ENCODE results near the gene UBR1. TPM values are rescaled to one million over a fixed set of nuclear protein-coding genes. Genes with fewer than 3 reads are reported as not detected.
"Not testable (repeated sequence)": the region's sequence is repeated elsewhere in the genome, so short reads cannot be mapped to it uniquely, and the experiment has no call there.

UBR1 gene
- total RNA-seq, 1 experiment from 2014 or later = 22.2 TPM

- no peak overlapping the region for H3K4ac ChIP-seq (ENCODE audit: low read depth, low read length)
- no peak overlapping the region for H2BK120ac ChIP-seq (ENCODE audit: low read depth, low read length, poor library complexity, severe bottlenecking)
- H2BK20ac ChIP-seq (ENCODE audit: low read depth, low read length, poor library complexity, severe bottlenecking) = no peak overlapping the region
- no peak overlapping the region for H3K9ac ChIP-seq (ENCODE audit: extremely low read depth, insufficient read length, low read length)
- no peak overlapping the region for H3K23ac ChIP-seq (ENCODE audit: insufficient read length, low read depth, low read length)
- DNase-seq = no peak
- H3K27ac ChIP-seq (ENCODE audit: insufficient read length, low read depth, low read length) = no peak overlapping the region
- H3K56ac ChIP-seq (ENCODE audit: insufficient read length, low read depth, low read length) = no peak overlapping the region
- Mint-ChIP-seq H3K27me3 (ENCODE audit: low read depth) (no peaks in the 10 kb centered on the region), H3K4me3 (no peak overlapping the region), H3K4me1 (no peaks in the 10 kb centered on the region), H3K9me3 (no peaks in the 10 kb centered on the region), H3K27ac (no peak overlapping the region), H3K36me3 (ENCODE audit: insufficient read depth in 1 of 3, low read depth in 3 of 3) (peaks cover 8 to 52% (median 35%) of the 10 kb centered on the region in 3 experiments)
- H3K14ac ChIP-seq (ENCODE audit: insufficient read depth, low read length) = no peak overlapping the region
- H2BK15ac ChIP-seq (ENCODE audit: low read depth, low read length) = no peak overlapping the region
- no peak for TF ChIP-seq CTCF (conservative IDR thresholded peaks at IDR 0.05)
- H4K5ac ChIP-seq (ENCODE audit: insufficient read length, low read depth, low read length) = no peak overlapping the region
- no peak overlapping the region for H2AK5ac ChIP-seq (ENCODE audit: insufficient read length, low read length)
- H4K91ac ChIP-seq (ENCODE audit: insufficient read length, low read depth, low read length) = no peak overlapping the region
- no peak overlapping the region for H3K4me2 ChIP-seq (ENCODE audit: insufficient read depth, insufficient read length, low read length)
- H3K27me3 ChIP-seq (ENCODE audit: insufficient read depth, low read length) = no peaks in the 10 kb centered on the region; the same call in 1 of the 2 replicates
- H3K79me2 ChIP-seq (ENCODE audit: insufficient read depth, low read length) = no peaks in the 10 kb centered on the region
- no peaks in the 10 kb centered on the region for H3K9me3 ChIP-seq (ENCODE audit: control insufficient read depth, low read depth, low read length)
- no peaks in the 10 kb centered on the region for H3K79me1 ChIP-seq (ENCODE audit: insufficient read depth, low read depth, low read length, poor library complexity, severe bottlenecking)
- H3K4me1 ChIP-seq (ENCODE audit: insufficient read depth, low read length) = no peaks in the 10 kb centered on the region
- no peak overlapping the region for H3T11ph ChIP-seq (ENCODE audit: low read length)
- H4K20me1 ChIP-seq (ENCODE audit: control insufficient read depth, insufficient read depth, insufficient read length) = no peaks in the 10 kb centered on the region
- no peaks in the 10 kb centered on the region for H3K23me2 ChIP-seq (ENCODE audit: insufficient read length, low read depth, low read length, poor library complexity, severe bottlenecking)
- no peak overlapping the region for H2BK5ac ChIP-seq (ENCODE audit: insufficient read length, low read length)
- H3K18ac ChIP-seq (ENCODE audit: insufficient read length, low read depth, low read length) = no peak overlapping the region
- no peak overlapping the region for H4K8ac ChIP-seq (replicated peaks; ENCODE audit: insufficient read length, low read depth, low read length)
- H2AFZ ChIP-seq (ENCODE audit: low read length) = no peak overlapping the region
- H2BK12ac ChIP-seq (ENCODE audit: insufficient read length, low read depth, low read length) = no peak overlapping the region
These were observed 80.7 kb downstream of the UBR1 start for GRCh38 chr15:43025150-43025549.

- not testable (repeated sequence) for H2BK5ac ChIP-seq (ENCODE audit: insufficient read length, low read length); H3K27ac Mint-ChIP-seq; H3K27me3 Mint-ChIP-seq (ENCODE audit: low read depth); H2BK12ac ChIP-seq (ENCODE audit: insufficient read length, low read depth, low read length); H3K27me3 ChIP-seq (ENCODE audit: insufficient read depth, low read length); H3K18ac ChIP-seq (ENCODE audit: insufficient read length, low read depth, low read length); H3K79me1 ChIP-seq (ENCODE audit: insufficient read depth, low read depth, low read length, poor library complexity, severe bottlenecking); H4K5ac ChIP-seq (ENCODE audit: insufficient read length, low read depth, low read length); H3K4me3 Mint-ChIP-seq; H3K9me3 ChIP-seq (ENCODE audit: control insufficient read depth, low read depth, low read length); H3K4me1 ChIP-seq (ENCODE audit: insufficient read depth, low read length); H3K56ac ChIP-seq (ENCODE audit: insufficient read length, low read depth, low read length); H2BK15ac ChIP-seq (ENCODE audit: low read depth, low read length); H3K23ac ChIP-seq (ENCODE audit: insufficient read length, low read depth, low read length); H2AK5ac ChIP-seq (ENCODE audit: insufficient read length, low read length); H2BK20ac ChIP-seq (ENCODE audit: low read depth, low read length, poor library complexity, severe bottlenecking); H4K20me1 ChIP-seq (ENCODE audit: control insufficient read depth, insufficient read depth, insufficient read length); H3K4me2 ChIP-seq (ENCODE audit: insufficient read depth, insufficient read length, low read length); H3K4me1 Mint-ChIP-seq; H2AFZ ChIP-seq (ENCODE audit: low read length); H3K4ac ChIP-seq (ENCODE audit: low read depth, low read length); H3K79me2 ChIP-seq (ENCODE audit: insufficient read depth, low read length); DNase-seq; H4K91ac ChIP-seq (ENCODE audit: insufficient read length, low read depth, low read length); H3T11ph ChIP-seq (ENCODE audit: low read length); H4K8ac ChIP-seq (replicated peaks; ENCODE audit: insufficient read length, low read depth, low read length); H3K9ac ChIP-seq (ENCODE audit: extremely low read depth, insufficient read length, low read length); H3K14ac ChIP-seq (ENCODE audit: insufficient read depth, low read length); H2BK120ac ChIP-seq (ENCODE audit: low read depth, low read length, poor library complexity, severe bottlenecking); H3K23me2 ChIP-seq (ENCODE audit: insufficient read length, low read depth, low read length, poor library complexity, severe bottlenecking); H3K27ac ChIP-seq (ENCODE audit: insufficient read length, low read depth, low read length)
- no CpG with 5 or more reads among the region's 31 CpGs for WGBS (ENCODE audit: extremely low coverage, insufficient read length, low lambda C conversion rate)
- Mint-ChIP-seq H3K9me3 (peaks cover 6 to 11% of the 10 kb centered on the region in 2 experiments; a peak in 4 of 5 replicates), H3K36me3 (ENCODE audit: insufficient read depth in 1 of 3, low read depth in 3 of 3) (peaks cover 22 to 48% (median 41%) of the 10 kb centered on the region in 3 experiments)
These were observed 91.2 kb downstream of the UBR1 start for GRCh38 chr15:43014671-43015070.
